ENCODE data around the gene GPBAR1. TPM values are rescaled to one million over a fixed set of nuclear protein-coding genes. Genes with fewer than 3 reads are reported as not detected.

GPBAR1 gene
- total RNA-seq, 2 experiments from 2014 or later, result 1.6 to 1.8 TPM

- Histone ChIP-seq H3K4me1 (ENCODE audit: insufficient read depth, low read length) (peaks cover 89% of the 10 kb centered on the region), H3K4me3 (ENCODE audit: low read length) (peak overlapping the region; percentile 56), H3K9me3 (ENCODE audit: control insufficient read depth in 1 of 2, insufficient read depth in 1 of 2, low read length in 2 of 2) (no peaks in the 10 kb centered on the region), H3K36me3 (ENCODE audit: insufficient read depth, low read length) (peaks cover 29% of the 10 kb centered on the region), H3K27ac (ENCODE audit: low read depth in 1 of 2, low read length in 2 of 2) (peak overlapping the region; percentile 95 to 98), H3K27me3 (ENCODE audit: control insufficient read depth in 1 of 2, insufficient read depth in 2 of 2, low read length in 2 of 2) (no peaks in the 10 kb centered on the region)
- H3K9me3 Mint-ChIP-seq, result no peaks in the 10 kb centered on the region
- H3K27me3 Mint-ChIP-seq, result no peaks in the 10 kb centered on the region
- ATAC-seq (ENCODE audit: poor library complexity) (no peak), DNase-seq (peak in 2 of 14 experiments; percentile 23 to 48)
- H3K36me3 Mint-ChIP-seq (ENCODE audit: low read depth), result peaks cover 41% of the 10 kb centered on the region
- peaks cover 86% of the 10 kb centered on the region for H3K4me1 Mint-ChIP-seq (ENCODE audit: low read depth)
- TF ChIP-seq, protein P1, sequence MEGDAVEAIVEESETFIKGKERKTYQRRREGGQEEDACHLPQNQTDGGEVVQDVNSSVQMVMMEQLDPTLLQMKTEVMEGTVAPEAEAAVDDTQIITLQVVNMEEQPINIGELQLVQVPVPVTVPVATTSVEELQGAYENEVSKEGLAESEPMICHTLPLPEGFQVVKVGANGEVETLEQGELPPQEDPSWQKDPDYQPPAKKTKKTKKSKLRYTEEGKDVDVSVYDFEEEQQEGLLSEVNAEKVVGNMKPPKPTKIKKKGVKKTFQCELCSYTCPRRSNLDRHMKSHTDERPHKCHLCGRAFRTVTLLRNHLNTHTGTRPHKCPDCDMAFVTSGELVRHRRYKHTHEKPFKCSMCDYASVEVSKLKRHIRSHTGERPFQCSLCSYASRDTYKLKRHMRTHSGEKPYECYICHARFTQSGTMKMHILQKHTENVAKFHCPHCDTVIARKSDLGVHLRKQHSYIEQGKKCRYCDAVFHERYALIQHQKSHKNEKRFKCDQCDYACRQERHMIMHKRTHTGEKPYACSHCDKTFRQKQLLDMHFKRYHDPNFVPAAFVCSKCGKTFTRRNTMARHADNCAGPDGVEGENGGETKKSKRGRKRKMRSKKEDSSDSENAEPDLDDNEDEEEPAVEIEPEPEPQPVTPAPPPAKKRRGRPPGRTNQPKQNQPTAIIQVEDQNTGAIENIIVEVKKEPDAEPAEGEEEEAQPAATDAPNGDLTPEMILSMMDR (IDR thresholded peaks at IDR 0.05), result no peak
- ChIA-PET POLR2A (interaction anchor here (0.7 to 11.6 kb wide), 9 partner anchors 12 to 119 kb away, joined by 3 to 221 read pairs (median 6); partner anchors contain the start of genes AAMP, CATIP, CTDSP1 and PNKD), CTCF (interaction anchor here (0.7 to 3.2 kb wide), 6 partner anchors 10 to 111 kb away, joined by 3 to 32 read pairs (median 7); partner anchors contain the start of genes AAMP and PNKD)
- peak overlapping the region; percentile 99 for H3K27ac Mint-ChIP-seq
- H3K4me3 Mint-ChIP-seq, result peak overlapping the region; percentile 91
- intact Hi-C loops (cut with DNase I, micrococcal nuclease), result loop anchor here in 1 of 2 experiments (1.0 to 10.0 kb wide), 2 partner anchors 10 to 359 kb away; no protein-coding TSS in a partner anchor
Observed at GRCh38 chr2:218285604-218286003, 24.8 kb downstream of the GPBAR1 start.

DNA sequence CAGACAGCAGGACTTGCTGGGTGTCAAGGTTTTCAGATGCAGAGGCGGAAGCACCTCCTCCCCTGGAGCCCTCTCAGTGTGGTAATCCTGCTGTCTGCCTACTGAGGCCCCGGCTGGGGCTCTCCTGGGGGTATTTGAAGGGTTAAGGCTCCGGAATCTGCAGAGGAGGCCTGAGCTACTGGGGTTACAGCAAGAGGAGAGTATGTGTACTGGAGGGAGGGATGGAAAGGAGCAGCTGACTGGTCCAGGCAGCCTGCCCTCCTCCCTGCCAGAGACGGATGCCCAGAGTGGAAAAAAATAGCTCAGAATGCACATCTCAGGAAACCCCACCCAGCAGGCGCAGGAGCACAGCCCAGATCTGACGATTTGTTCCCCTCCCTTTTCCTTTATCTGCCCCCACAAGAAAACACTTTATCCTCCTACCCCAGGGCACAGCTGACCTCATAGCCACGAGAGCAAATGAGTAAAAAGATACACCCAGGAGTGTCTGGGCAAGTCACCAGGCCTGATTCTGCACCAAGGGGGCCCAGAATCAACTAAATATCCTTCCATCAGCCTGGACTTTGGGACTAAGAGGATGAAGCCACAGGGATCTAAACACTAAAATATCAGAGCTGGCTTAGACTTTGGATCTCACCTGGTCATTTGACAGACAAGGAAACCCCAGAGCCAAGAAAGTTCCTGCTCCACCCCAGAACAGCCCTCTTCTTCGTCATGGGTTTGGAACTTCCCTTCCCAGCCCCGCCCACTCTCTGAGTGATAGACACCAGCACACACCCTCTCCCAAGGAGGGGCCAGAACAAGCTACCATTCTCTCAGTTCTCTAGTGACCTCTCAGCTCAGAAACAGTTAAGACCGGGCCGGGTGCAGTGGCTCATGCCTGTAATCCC lies 26.0 kb downstream of the GPBAR1 start:
- POLR2A ChIA-PET, result interaction anchor here (0.6 to 11.6 kb wide), 24 partner anchors 9 to 1101 kb away, joined by 3 to 221 read pairs (median 4); partner anchors contain the start of genes AAMP, ARPC2, BCS1L and CATIP
- peaks cover 19% of the 10 kb centered on the region for H3K36me3 ChIP-seq (ENCODE audit: insufficient read depth, low read length)
- peak overlapping the region; percentile 56 for H3K4me3 ChIP-seq (ENCODE audit: low read length)
- H3K27ac ChIP-seq (ENCODE audit: low read depth in 1 of 2, low read length in 2 of 2), result peak overlapping the region; percentile 95 to 98
- DNase-seq, result peak; percentile 49 to 96 (median 69)
- no peaks in the 10 kb centered on the region for H3K27me3 Mint-ChIP-seq
- H3K4me3 Mint-ChIP-seq, result peak overlapping the region; percentile 91
- intact Hi-C loops (cut with DNase I, micrococcal nuclease), result loop anchor here in 1 of 2 experiments (10.0 kb wide), 1 partner anchor 358 kb away; no protein-coding TSS in a partner anchor
- H3K27ac Mint-ChIP-seq, result peak overlapping the region; percentile 99
- peak; percentile 58 for ATAC-seq (ENCODE audit: poor library complexity)
- TF ChIP-seq, protein P1 (IDR thresholded peaks at IDR 0.05), result no peak
- H3K4me1 ChIP-seq (ENCODE audit: insufficient read depth, low read length), result peaks cover 100% of the 10 kb centered on the region
- no peaks in the 10 kb centered on the region for H3K9me3 ChIP-seq (ENCODE audit: control insufficient read depth in 1 of 2, insufficient read depth in 1 of 2, low read length in 2 of 2)
- no peaks in the 10 kb centered on the region for H3K9me3 Mint-ChIP-seq
- no peaks in the 10 kb centered on the region for H3K27me3 ChIP-seq (ENCODE audit: control insufficient read depth in 1 of 2, insufficient read depth in 2 of 2, low read length in 2 of 2)
- CTCF ChIA-PET, result interaction anchor here (0.6 to 3.2 kb wide), 6 partner anchors 12 to 110 kb away, joined by 3 to 32 read pairs (median 7); partner anchors contain the start of genes AAMP and PNKD
- H3K4me1 Mint-ChIP-seq (ENCODE audit: low read depth), result peaks cover 94% of the 10 kb centered on the region
- H3K36me3 Mint-ChIP-seq (ENCODE audit: low read depth), result peaks cover 46% of the 10 kb centered on the region

GRCh38 chr2:218289639-218290315 lies 29.0 kb downstream of the GPBAR1 start:
- TF ChIP-seq, protein P1 (IDR thresholded peaks at IDR 0.05), result no peak
- ChIA-PET CTCF (interaction anchor here (0.9 to 6.3 kb wide), 5 partner anchors 12 to 117 kb away, joined by 3 to 68 read pairs (median 5); partner anchors contain the start of genes AAMP and PNKD), POLR2A (interaction anchor here (0.9 to 11.6 kb wide), 8 partner anchors 9 to 110 kb away, joined by 3 to 221 read pairs (median 4); partner anchors contain the start of genes AAMP, CATIP, CTDSP1 and PNKD)
- Histone ChIP-seq H3K4me3 (ENCODE audit: low read length) (peak overlapping the region; percentile 99), H3K36me3 (ENCODE audit: insufficient read depth, low read length) (no peaks in the 10 kb centered on the region), H3K27ac (ENCODE audit: low read depth in 1 of 2, low read length in 2 of 2) (peak overlapping the region; percentile 89 to 96), H3K27me3 (ENCODE audit: control insufficient read depth in 1 of 2, insufficient read depth in 2 of 2, low read length in 2 of 2) (no peaks in the 10 kb centered on the region), H3K9me3 (ENCODE audit: control insufficient read depth in 1 of 2, insufficient read depth in 1 of 2, low read length in 2 of 2) (no peaks in the 10 kb centered on the region), H3K4me1 (ENCODE audit: insufficient read depth, low read length) (peaks cover 94% of the 10 kb centered on the region)
- DNase-seq (peak in 1 of 14 experiments; percentile 31), ATAC-seq (ENCODE audit: poor library complexity) (no peak)
- intact Hi-C loops (cut with DNase I, micrococcal nuclease), result loop anchor here (1.0 to 10.0 kb wide), 4 partner anchors 17 to 355 kb away; partner anchors contain the start of genes CNOT9 (in 1 of the 2) and USP37 (in 1 of the 2)
- H3K27ac Mint-ChIP-seq, result peak overlapping the region; percentile 99
- H3K27me3 Mint-ChIP-seq, result no peaks in the 10 kb centered on the region
- peaks cover 34% of the 10 kb centered on the region for H3K36me3 Mint-ChIP-seq (ENCODE audit: low read depth)
- H3K4me3 Mint-ChIP-seq, result peak overlapping the region; percentile 95
- peaks cover 87% of the 10 kb centered on the region for H3K4me1 Mint-ChIP-seq (ENCODE audit: low read depth)
- H3K9me3 Mint-ChIP-seq, result no peaks in the 10 kb centered on the region

All from CD4-positive, alpha-beta T cell (primary cell).